AG09319 (cell line): ENCODE measurements around the gene CC2D2A.

Source experiments
- DNase-seq: peaks from one replicate; pipeline ENCODE4 v3.0.0-alpha.2; 2010; ENCODE audit warnings: low read depth; ENCODE audit errors: extremely low read depth
- TF ChIP-seq, protein P1 (sequence below): IDR thresholded peaks from 2 replicates; pipeline ENCODE4 v1.5.1; 2011; ENCODE audit warnings: low read depth, mild to moderate bottlenecking, inconsistent platforms, low read length, moderate library complexity

Gene CC2D2A

GRCh38 chr4:15469402-15470127 lies at the start of gene CC2D2A:
CC2D2A (plus strand) TSS chr4:15469882; CDS start chr4:15475933, 6,051 bp downstream.
- TF ChIP-seq, protein P1, sequence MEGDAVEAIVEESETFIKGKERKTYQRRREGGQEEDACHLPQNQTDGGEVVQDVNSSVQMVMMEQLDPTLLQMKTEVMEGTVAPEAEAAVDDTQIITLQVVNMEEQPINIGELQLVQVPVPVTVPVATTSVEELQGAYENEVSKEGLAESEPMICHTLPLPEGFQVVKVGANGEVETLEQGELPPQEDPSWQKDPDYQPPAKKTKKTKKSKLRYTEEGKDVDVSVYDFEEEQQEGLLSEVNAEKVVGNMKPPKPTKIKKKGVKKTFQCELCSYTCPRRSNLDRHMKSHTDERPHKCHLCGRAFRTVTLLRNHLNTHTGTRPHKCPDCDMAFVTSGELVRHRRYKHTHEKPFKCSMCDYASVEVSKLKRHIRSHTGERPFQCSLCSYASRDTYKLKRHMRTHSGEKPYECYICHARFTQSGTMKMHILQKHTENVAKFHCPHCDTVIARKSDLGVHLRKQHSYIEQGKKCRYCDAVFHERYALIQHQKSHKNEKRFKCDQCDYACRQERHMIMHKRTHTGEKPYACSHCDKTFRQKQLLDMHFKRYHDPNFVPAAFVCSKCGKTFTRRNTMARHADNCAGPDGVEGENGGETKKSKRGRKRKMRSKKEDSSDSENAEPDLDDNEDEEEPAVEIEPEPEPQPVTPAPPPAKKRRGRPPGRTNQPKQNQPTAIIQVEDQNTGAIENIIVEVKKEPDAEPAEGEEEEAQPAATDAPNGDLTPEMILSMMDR: no peak
- no peak for DNase-seq

DNA sequence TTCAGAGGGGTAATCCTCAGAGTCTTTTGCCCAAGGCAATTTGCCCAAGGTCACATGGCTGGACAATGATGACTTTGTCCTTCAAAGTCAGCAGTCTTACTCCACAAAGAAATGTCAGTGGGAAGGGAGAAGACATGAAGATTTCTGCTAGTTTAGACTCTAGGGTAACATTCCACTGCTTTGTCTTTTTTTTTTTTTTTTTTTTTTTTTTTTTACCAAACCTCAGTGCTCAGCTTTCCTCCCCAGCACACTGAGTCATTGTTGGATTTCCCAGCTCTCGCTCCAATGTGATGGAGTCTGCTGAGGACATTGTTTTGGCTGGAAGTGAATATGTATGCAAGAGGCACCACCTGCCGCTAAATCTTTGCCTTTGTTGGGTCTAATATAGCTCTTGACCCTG lies 49.0 kb upstream of the CC2D2A start:
- DNase-seq: no peak
- TF ChIP-seq, protein P1: no peak

DNA sequence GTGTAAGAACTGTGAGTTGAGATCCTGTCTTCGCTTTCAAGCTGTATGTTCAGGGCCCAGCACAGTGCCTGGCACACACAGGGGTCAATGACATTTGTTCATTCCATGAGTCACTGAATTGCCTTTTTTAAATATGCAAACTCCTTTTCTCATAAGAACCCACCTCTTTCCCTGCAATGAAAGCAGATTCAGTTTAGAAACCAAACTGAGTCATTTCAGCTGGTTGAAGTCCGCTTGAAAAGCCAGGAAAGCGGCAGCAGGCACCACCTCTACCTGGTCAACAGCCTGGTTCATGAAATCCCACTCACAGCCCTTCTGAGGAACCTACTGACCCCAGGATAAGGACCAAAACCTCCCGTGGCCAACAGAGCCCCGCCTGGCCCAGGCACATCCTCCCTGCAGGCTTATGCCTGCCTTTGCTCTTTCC lies 46.4 kb upstream of the CC2D2A start:
- DNase-seq: no peak
- TF ChIP-seq, protein P1: no peak

- TF ChIP-seq, protein P1: no peak
- DNase-seq: no peak
Observed at GRCh38 chr4:15425520-15425919, 44.2 kb upstream of the CC2D2A start.

DNA sequence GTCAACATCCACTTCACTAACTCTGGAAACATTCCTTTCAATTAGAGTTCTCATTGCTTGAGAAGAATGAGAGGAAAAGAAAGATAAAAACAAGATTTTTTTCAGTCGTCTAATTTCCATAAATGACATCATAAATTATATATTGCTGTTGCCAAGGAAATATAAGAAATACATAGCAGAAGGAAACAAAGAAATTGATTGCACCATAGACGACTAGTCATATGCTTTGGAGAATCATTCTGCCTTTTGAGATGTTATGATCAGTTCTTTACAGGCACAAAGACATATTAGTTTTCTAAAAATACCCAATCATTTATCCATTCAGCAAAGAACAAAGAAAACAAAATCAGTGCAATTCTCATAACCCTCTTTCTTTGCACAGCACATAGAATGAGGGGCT lies 42.5 kb upstream of the CC2D2A start:
- DNase-seq: no peak
- TF ChIP-seq, protein P1: no peak

- TF ChIP-seq, protein P1: no peak
- no peak for DNase-seq
Observed at GRCh38 chr4:15427701-15428100, 42.0 kb upstream of the CC2D2A start, which contains the start of gene C1QTNF7. C1QTNF7 (plus strand) TSS chr4:15428033; CDS start chr4:15435744, 7,711 bp downstream.

GRCh38 chr4:15428611-15429010 lies 41.1 kb upstream of the CC2D2A start:
- TF ChIP-seq, protein P1: no peak
- DNase-seq: no peak
